ENCODE results near the gene HOXB13.

- TF ChIP-seq, protein P1, sequence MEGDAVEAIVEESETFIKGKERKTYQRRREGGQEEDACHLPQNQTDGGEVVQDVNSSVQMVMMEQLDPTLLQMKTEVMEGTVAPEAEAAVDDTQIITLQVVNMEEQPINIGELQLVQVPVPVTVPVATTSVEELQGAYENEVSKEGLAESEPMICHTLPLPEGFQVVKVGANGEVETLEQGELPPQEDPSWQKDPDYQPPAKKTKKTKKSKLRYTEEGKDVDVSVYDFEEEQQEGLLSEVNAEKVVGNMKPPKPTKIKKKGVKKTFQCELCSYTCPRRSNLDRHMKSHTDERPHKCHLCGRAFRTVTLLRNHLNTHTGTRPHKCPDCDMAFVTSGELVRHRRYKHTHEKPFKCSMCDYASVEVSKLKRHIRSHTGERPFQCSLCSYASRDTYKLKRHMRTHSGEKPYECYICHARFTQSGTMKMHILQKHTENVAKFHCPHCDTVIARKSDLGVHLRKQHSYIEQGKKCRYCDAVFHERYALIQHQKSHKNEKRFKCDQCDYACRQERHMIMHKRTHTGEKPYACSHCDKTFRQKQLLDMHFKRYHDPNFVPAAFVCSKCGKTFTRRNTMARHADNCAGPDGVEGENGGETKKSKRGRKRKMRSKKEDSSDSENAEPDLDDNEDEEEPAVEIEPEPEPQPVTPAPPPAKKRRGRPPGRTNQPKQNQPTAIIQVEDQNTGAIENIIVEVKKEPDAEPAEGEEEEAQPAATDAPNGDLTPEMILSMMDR (IDR thresholded peaks at IDR 0.05), result no peak
- TF ChIP-seq EP300 (IDR thresholded peaks at IDR 0.05) (no peak), POLR2A (IDR thresholded peaks at IDR 0.05) (no peak), POLR2AphosphoS5 (IDR thresholded peaks at IDR 0.05) (no peak)
Observed at GRCh38 chr17:48731355-48731754, 2.8 kb upstream of the HOXB13 start.
